ENCODE data around the gene EIF3I. TPM values are rescaled to one million over a fixed set of nuclear protein-coding genes. Genes with fewer than 3 reads are reported as not detected.

The EIF3I gene
- total RNA-seq, result 285 and 327 TPM in 2 replicates

GRCh38 chr1:32221980-32222755 is at the start of gene EIF3I, which contains the start of gene TMEM234:
Gene EIF3I (plus strand): TSS chr1:32222407. CDS start chr1:32222442, 35 bp downstream.
Gene TMEM234 (minus strand): TSS chr1:32222353. CDS start chr1:32222322, 31 bp downstream.

GRCh38 chr1:32179443-32180185 is 42.6 kb upstream of the EIF3I start, which contains the start of gene TXLNA:
Gene TXLNA (plus strand): TSS chr1:32179675. CDS start chr1:32180346, 671 bp downstream.

GRCh38 chr1:32200226-32201010 is 21.8 kb upstream of the EIF3I start, which contains the start of gene CCDC28B:
Gene CCDC28B (plus strand): TSS chr1:32200595. CDS start chr1:32201936, 1,341 bp downstream.

GRCh38 chr1:32205401-32206370 is 16.5 kb upstream of the EIF3I start, which contains the start of gene IQCC:
Gene IQCC (plus strand): TSS chr1:32205671. CDS start chr1:32205682, 11 bp downstream.

GRCh38 chr1:32208891-32209328 is 13.3 kb upstream of the EIF3I start, which contains the start of gene DCDC2B:
Gene DCDC2B (plus strand): TSS chr1:32209089. CDS start chr1:32209094, 5 bp downstream.

GRCh38 chr1:32246888-32247273 is 24.7 kb downstream of the EIF3I start, which contains the start of gene FAM167B:
Gene FAM167B (plus strand): TSS chr1:32247222. CDS start chr1:32247422, 200 bp downstream.

GRCh38 chr1:32250893-32251716 is 28.9 kb downstream of the EIF3I start, which contains the start of gene LCK:
Gene LCK (plus strand): TSS chr1:32251265. CDS start chr1:32274330, 23,065 bp downstream.

Other genes with a start within 250 kb of the EIF3I start
- 42.5 and 56.6 TPM in 2 replicates for gene KHDRBS1, start 208.5 kb upstream of the EIF3I start, total RNA-seq
- 6.1 and 6.8 TPM in 2 replicates for gene TMEM39B, start 149.5 kb upstream of the EIF3I start, total RNA-seq
- 29.6 and 33.0 TPM in 2 replicates for gene KPNA6, start 114.4 kb upstream of the EIF3I start, total RNA-seq
- 87.7 and 107 TPM in 2 replicates for gene TXLNA, start 42.7 kb upstream of the EIF3I start, total RNA-seq
- 15.6 and 17.6 TPM in 2 replicates for gene CCDC28B, start 21.8 kb upstream of the EIF3I start, total RNA-seq
- gene IQCC, start 16.7 kb upstream of the EIF3I start, total RNA-seq, result 2.1 and 2.5 TPM in 2 replicates
- not detected in 2 replicates for gene DCDC2B, start 13.3 kb upstream of the EIF3I start, total RNA-seq
- 20.7 and 22.7 TPM in 2 replicates for gene TMEM234, start 54 bp upstream of the EIF3I start, total RNA-seq
- gene FAM167B, start 24.8 kb downstream of the EIF3I start, total RNA-seq, result 0.79 and 1.7 TPM in 2 replicates
- gene LCK, start 28.9 kb downstream of the EIF3I start, total RNA-seq, result not detected in 2 replicates
- 113 and 116 TPM in 2 replicates for gene HDAC1, start 69.7 kb downstream of the EIF3I start, total RNA-seq
- 13.9 TPM in 2 replicates for gene MARCKSL1, start 113.8 kb downstream of the EIF3I start, total RNA-seq
- 0.66 and 0.99 TPM in 2 replicates for gene FAM229A, start 140.1 kb downstream of the EIF3I start, total RNA-seq
- gene TSSK3, start 140.1 kb downstream of the EIF3I start, total RNA-seq, result 0.40 and 1.7 TPM in 2 replicates
- gene BSDC1, start 172.0 kb downstream of the EIF3I start, total RNA-seq, result 56.5 and 60.6 TPM in 2 replicates
- gene ZBTB8B, start 242.7 kb downstream of the EIF3I start, total RNA-seq, result under 0.01 TPM in 2 replicates

All from aortic smooth muscle cell (primary cell).